Tibial artery (tissue), 4 donors: Measurements from ENCODE around the gene PAPSS2.

Experiments
- DNase-seq, 2 donors: peaks; one replicate each; pipeline ENCODE4 v3.0.0-alpha.2; 2019
- H3K27ac ChIP-seq, 2 donors: fragments of 200-600 bp; sonication (generic) in 1 of 2; 1 replicate in 1 of 2; 2 replicates in 1 of 2; pipeline ENCODE4 v1.5.1; 2018 to 2019; ENCODE audit warnings: mild to moderate bottlenecking in 1 of 2
- H3K27me3 ChIP-seq, 2 donors: fragments of 200-600 bp; sonication (generic) in 1 of 2; one replicate each; pipeline versions ENCODE4 v1.5.1 to v1.6.0; 2016 to 2019
- H3K36me3 ChIP-seq, 3 donors: fragments of 200-600 bp; sonication (generic) in 2 of 3; one replicate each; pipeline ENCODE4 v1.5.1; 2016 to 2019; ENCODE audit warnings: mild to moderate bottlenecking in 2 of 3
- H3K4me1 ChIP-seq, 4 donors: fragments of 200-600 bp; sonication (generic) in 2 of 4; 1 replicate in 3 of 4; 2 replicates in 1 of 4; pipeline ENCODE4 v1.5.1; 2016 to 2019
- H3K4me3 ChIP-seq, 2 donors: fragments of 200-600 bp; sonication (generic) in 1 of 2; 1 replicate in 1 of 2; 2 replicates in 1 of 2; pipeline ENCODE4 v1.5.1; 2018 to 2019; ENCODE audit warnings: mild to moderate bottlenecking in 2 of 2
- H3K9me3 ChIP-seq, 3 donors: fragments of 200-600 bp; sonication (generic) in 1 of 3; one replicate each; pipeline ENCODE4 v1.5.1; 2016 to 2019
- intact Hi-C: fragments of 100-400 bp; cut with DNase I; formaldehyde crosslinking; loops from one replicate; pipeline ENCODE4 v1.15.0; 2023; ENCODE audit warnings: low total_unique reads
- TF ChIP-seq, protein P1 (sequence below), 2 experiments: fragments of 200-600 bp in 1 of 2; fragments of 450-650 bp in 1 of 2; IDR thresholded peaks; one replicate each; pipeline ENCODE4 v1.5.1; 2017 to 2019; ENCODE audit warnings: antibody characterized with exemption in 2 of 2, mild to moderate bottlenecking in 1 of 2, moderate library complexity in 1 of 2

PAPSS2 gene

DNA sequence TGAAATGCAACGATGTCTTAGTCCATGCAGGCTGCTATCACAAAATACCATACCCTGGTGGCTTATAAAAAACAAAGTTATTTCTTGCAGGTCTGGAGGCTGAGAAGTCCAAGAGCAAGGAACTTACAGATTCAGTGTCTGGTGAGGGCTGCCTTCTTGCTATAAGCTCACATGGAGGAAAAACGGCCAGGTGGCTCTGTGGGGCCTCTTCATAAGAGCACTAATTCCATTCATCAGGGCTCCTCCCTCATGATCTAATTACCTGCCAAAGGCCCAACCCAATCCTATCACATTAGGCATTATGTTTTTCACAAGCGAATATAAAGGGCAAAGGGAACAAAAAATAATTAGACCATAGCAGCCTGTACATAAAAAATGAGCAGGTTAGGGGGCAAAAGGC is 35.4 kb downstream of the PAPSS2 start:
- H3K9me3 ChIP-seq = no peaks in the 10 kb centered on the region
- peaks cover 0 to 4% (median 0%) of the 10 kb centered on the region in 4 donors for H3K4me1 ChIP-seq
- H3K27ac ChIP-seq = no peak overlapping the region
- intact Hi-C loops = no loop called here
- DNase-seq = no peak
- no peaks in the 10 kb centered on the region for H3K36me3 ChIP-seq
- H3K27me3 ChIP-seq = no peaks in the 10 kb centered on the region
- no peak overlapping the region for H3K4me3 ChIP-seq
- TF ChIP-seq, protein P1, sequence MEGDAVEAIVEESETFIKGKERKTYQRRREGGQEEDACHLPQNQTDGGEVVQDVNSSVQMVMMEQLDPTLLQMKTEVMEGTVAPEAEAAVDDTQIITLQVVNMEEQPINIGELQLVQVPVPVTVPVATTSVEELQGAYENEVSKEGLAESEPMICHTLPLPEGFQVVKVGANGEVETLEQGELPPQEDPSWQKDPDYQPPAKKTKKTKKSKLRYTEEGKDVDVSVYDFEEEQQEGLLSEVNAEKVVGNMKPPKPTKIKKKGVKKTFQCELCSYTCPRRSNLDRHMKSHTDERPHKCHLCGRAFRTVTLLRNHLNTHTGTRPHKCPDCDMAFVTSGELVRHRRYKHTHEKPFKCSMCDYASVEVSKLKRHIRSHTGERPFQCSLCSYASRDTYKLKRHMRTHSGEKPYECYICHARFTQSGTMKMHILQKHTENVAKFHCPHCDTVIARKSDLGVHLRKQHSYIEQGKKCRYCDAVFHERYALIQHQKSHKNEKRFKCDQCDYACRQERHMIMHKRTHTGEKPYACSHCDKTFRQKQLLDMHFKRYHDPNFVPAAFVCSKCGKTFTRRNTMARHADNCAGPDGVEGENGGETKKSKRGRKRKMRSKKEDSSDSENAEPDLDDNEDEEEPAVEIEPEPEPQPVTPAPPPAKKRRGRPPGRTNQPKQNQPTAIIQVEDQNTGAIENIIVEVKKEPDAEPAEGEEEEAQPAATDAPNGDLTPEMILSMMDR (IDR thresholded peaks at IDR 0.05) = no peak

DNA sequence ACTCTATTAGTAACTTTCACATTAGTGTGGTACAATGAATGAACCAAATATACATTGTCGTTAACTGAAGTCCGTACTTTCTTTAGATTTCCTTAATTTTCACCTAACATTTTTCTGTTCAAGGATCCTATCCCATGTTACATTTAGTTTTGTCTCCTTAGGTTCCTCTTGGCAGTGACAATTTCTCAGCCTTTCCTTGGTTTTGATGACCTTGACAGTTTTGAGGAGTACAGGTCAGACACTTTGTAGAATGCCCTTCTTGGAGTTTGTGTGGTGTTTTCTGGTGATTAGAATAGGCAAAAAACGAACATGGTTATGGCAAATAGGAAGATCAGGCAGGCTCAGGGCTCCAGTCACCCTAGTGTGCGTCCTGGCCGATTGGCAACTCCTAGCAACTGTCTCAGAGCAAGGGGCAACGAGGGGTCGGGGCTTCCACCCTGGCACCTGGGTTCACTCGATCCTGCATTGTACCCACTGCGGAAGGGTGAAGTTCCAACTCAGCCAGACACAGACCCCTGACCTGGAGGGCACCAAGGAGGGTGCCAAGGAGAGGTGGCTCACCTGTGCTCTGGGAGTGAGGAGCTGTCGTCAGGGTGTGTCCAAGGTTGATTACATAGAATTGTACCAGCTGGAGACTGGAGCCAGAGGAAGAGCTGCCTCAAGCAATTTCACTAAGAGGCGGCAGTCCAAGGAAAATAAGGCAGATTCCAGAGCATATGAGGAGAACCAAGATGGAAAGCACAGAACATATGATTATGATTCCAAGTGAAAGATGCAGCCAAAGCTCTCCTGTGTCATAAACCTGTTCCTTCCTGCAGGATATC is 37.5 kb downstream of the PAPSS2 start:
- intact Hi-C loops = no loop called here
- H3K4me3 ChIP-seq = no peak overlapping the region
- no peak for DNase-seq
- H3K9me3 ChIP-seq = no peaks in the 10 kb centered on the region
- TF ChIP-seq, protein P1 (IDR thresholded peaks at IDR 0.05) = no peak
- H3K36me3 ChIP-seq = no peaks in the 10 kb centered on the region
- H3K27ac ChIP-seq = no peak overlapping the region
- H3K4me1 ChIP-seq = peaks cover 0 to 4% (median 0%) of the 10 kb centered on the region in 4 donors
- H3K27me3 ChIP-seq = no peaks in the 10 kb centered on the region

- Histone ChIP-seq H3K36me3 (no peaks in the 10 kb centered on the region), H3K4me1 (peaks cover 0 to 4% (median 0%) of the 10 kb centered on the region in 4 donors), H3K9me3 (no peaks in the 10 kb centered on the region), H3K4me3 (no peak overlapping the region), H3K27ac (no peak overlapping the region), H3K27me3 (no peaks in the 10 kb centered on the region)
- DNase-seq = no peak
- TF ChIP-seq, protein P1 (IDR thresholded peaks at IDR 0.05) = no peak
- intact Hi-C loops = no loop called here
Observed at GRCh38 chr10:87700031-87700796, 40.5 kb downstream of the PAPSS2 start.

DNA sequence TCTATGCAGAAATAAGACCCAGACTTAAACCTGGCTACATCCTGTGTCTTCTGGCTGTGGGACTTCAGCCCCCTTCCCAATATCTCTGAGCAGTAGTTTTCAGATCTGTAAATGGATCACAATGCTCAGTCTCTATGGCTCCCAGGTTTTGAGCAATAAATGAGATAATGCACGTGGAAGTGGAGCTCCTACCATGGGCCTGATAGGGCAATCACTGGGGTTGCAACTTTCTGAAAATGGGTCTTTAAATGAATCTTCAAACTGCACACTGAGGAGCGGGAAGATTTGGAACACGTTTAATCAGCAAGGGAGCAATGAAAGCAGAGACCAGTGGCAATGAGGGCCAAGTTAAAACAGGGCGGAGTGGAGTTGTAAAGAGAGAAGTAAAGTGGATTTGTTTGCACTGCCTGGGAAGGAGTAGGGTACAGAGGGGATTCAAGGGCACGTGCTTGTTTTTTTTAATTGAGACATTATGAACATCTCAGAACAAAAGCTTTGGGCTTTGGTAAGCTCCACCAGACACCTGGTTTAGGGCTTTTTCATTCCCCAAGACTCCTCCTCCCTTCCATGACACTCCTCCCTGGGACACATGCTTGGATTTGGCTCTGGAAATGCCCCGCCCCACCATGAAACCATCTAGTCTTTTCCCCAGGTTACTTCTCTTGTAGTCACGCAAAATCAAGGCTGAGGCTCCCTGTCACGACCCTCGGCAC is 42.7 kb downstream of the PAPSS2 start:
- TF ChIP-seq, protein P1 (IDR thresholded peaks at IDR 0.05) = no peak
- no peak for DNase-seq
- Histone ChIP-seq H3K9me3 (no peaks in the 10 kb centered on the region), H3K36me3 (no peaks in the 10 kb centered on the region), H3K27ac (no peak overlapping the region), H3K27me3 (no peaks in the 10 kb centered on the region), H3K4me3 (no peak overlapping the region), H3K4me1 (peaks cover 0 to 2% (median 0%) of the 10 kb centered on the region in 4 donors)
- intact Hi-C loops = no loop called here

GRCh38 chr10:87702973-87703294 is 43.3 kb downstream of the PAPSS2 start:
- no peak for DNase-seq
- H3K4me3 ChIP-seq = no peak overlapping the region
- no peaks in the 10 kb centered on the region for H3K9me3 ChIP-seq
- TF ChIP-seq, protein P1 (IDR thresholded peaks at IDR 0.05) = no peak
- intact Hi-C loops = no loop called here
- no peaks in the 10 kb centered on the region for H3K36me3 ChIP-seq
- no peak overlapping the region for H3K27ac ChIP-seq
- H3K4me1 ChIP-seq = no peaks in the 10 kb centered on the region
- no peaks in the 10 kb centered on the region for H3K27me3 ChIP-seq
